IMR-90 (cell line): ENCODE measurements around the gene PRUNE2. TPM values are rescaled to one million over a fixed set of nuclear protein-coding genes. Genes with fewer than 3 reads are reported as not detected.

ENCODE experiments used
- ATAC-seq: fragments of 200-7000 bp; cut with Tn5 transposase; 2 replicates; pipeline ENCODE4 v1.9.1; 2020; ENCODE audit warnings: low read depth, mild to moderate bottlenecking, moderate library complexity
- BruUV-seq: library from RNA; stranded (reverse); fragments of 400-500 nt; replicated peaks from 2 replicates; lab custom pipeline; 2021; lab: Mats Ljungman, UMichigan
- CTCF ChIA-PET: fragments of 300-600 bp; formaldehyde crosslinking; extraction: SDS; loops from one replicate; lab custom pipeline; 2021; ENCODE audit warnings: antibody characterized with exemption; lab: Yijun Ruan, JAX
- POLR2A ChIA-PET: fragments of 300-600 bp; sonication (Branson Sonifier 250); formaldehyde crosslinking; loops from one replicate; lab custom pipeline; 2022; ENCODE audit warnings: antibody characterized with exemption; ENCODE audit not compliant: unreplicated experiment; lab: Charles Lee
- DNase-seq: peaks from one replicate; pipeline ENCODE4 v3.0.0; 2013
- H2AFZ ChIP-seq: replicated peaks from 2 replicates; pipeline ENCODE3; 2013; ENCODE audit warnings: low read length, mild to moderate bottlenecking; ENCODE audit not compliant: poor library complexity
- H2AK5ac ChIP-seq: 2 replicates; pipeline ENCODE4 v1.6.1; 2013; ENCODE audit warnings: low read depth, low read length, inconsistent platforms
- H2AK9ac ChIP-seq: replicated peaks from 2 replicates; pipeline ENCODE3; 2013; ENCODE audit warnings: mild to moderate bottlenecking, low read depth, low read length, moderate library complexity; ENCODE audit not compliant: poor library complexity
- H2BK120ac ChIP-seq: 2 replicates; pipeline ENCODE4 v1.6.1; 2013; ENCODE audit warnings: low read depth, low read length, inconsistent platforms
- H2BK15ac ChIP-seq: 3 replicates; pipeline ENCODE4 v1.6.1; 2013; ENCODE audit warnings: low read depth, low read length, inconsistent platforms
- H2BK20ac ChIP-seq: 2 replicates; pipeline ENCODE4 v1.6.1; 2013; ENCODE audit warnings: low read depth, mild to moderate bottlenecking, inconsistent platforms, low read length, moderate library complexity
- H2BK5ac ChIP-seq: 2 replicates; pipeline ENCODE4 v1.6.1; 2013; ENCODE audit warnings: mild to moderate bottlenecking, low read depth, low read length, inconsistent platforms; ENCODE audit not compliant: poor library complexity, severe bottlenecking
- H3K14ac ChIP-seq: replicated peaks from 2 replicates; pipeline ENCODE4 v1.6.1; 2013; ENCODE audit warnings: low read depth, low read length, inconsistent platforms
- H3K18ac ChIP-seq: 2 replicates; pipeline ENCODE4 v1.6.1; 2013; ENCODE audit warnings: low read depth, low read length, control low read depth
- H3K23ac ChIP-seq: 2 replicates; pipeline ENCODE4 v1.6.1; 2013; ENCODE audit warnings: low read depth, low read length, inconsistent platforms
- H3K27ac ChIP-seq: 2 replicates; pipeline ENCODE4 v1.5.1; 2013; ENCODE audit warnings: mild to moderate bottlenecking, control low read depth, low read length; ENCODE audit not compliant: insufficient read depth
- H3K27me3 ChIP-seq: 2 replicates; pipeline ENCODE4 v1.6.1; 2013; ENCODE audit warnings: low read length; ENCODE audit not compliant: control insufficient read depth, insufficient read depth
- H3K36me3 ChIP-seq: 2 replicates; pipeline ENCODE4 v1.6.1; 2013; ENCODE audit warnings: low read length, mixed read lengths; ENCODE audit not compliant: control insufficient read depth, insufficient read depth
- H3K4ac ChIP-seq: 2 replicates; pipeline ENCODE4 v1.6.1; 2013; ENCODE audit warnings: low read depth, low read length, inconsistent platforms
- H3K4me1 ChIP-seq: 2 replicates; pipeline ENCODE4 v1.6.1; 2013; ENCODE audit warnings: low read length, mixed read lengths; ENCODE audit not compliant: control insufficient read depth, insufficient read depth
- H3K4me2 ChIP-seq: 2 replicates; pipeline ENCODE4 v1.6.1; 2013; ENCODE audit warnings: low read depth, mild to moderate bottlenecking, control low read depth, low read length, moderate library complexity
- H3K4me3 ChIP-seq: 2 replicates; pipeline ENCODE4 v1.5.1; 2013; ENCODE audit warnings: low read depth, mild to moderate bottlenecking, control low read depth, low read length, moderate library complexity; ENCODE audit not compliant: insufficient read depth
- H3K56ac ChIP-seq: 2 replicates; pipeline ENCODE4 v1.6.1; 2013; ENCODE audit warnings: low read length, inconsistent platforms; ENCODE audit not compliant: insufficient read depth; ENCODE audit errors: extremely low read depth
- H3K79me1 ChIP-seq, 2 experiments: 2 replicates each; pipeline ENCODE4 v1.6.1; 2013; ENCODE audit warnings: low read length in 2 of 2, inconsistent platforms in 1 of 2, low read depth in 1 of 2
- H3K9ac ChIP-seq: 2 replicates; pipeline ENCODE4 v1.6.1; 2013; ENCODE audit warnings: low read depth, low read length, control low read depth
- H3K9me1 ChIP-seq: 2 replicates; pipeline ENCODE4 v1.6.1; 2013; ENCODE audit warnings: low read length, inconsistent platforms; ENCODE audit not compliant: insufficient read depth
- H3K9me3 ChIP-seq: 2 replicates; pipeline ENCODE4 v1.6.1; 2013; ENCODE audit warnings: low read length; ENCODE audit not compliant: control insufficient read depth, insufficient read depth
- H4K20me1 ChIP-seq: 2 replicates; pipeline ENCODE4 v1.6.1; 2013; ENCODE audit warnings: low read length, inconsistent platforms; ENCODE audit not compliant: insufficient read depth
- H4K5ac ChIP-seq: 2 replicates; pipeline ENCODE4 v1.6.1; 2013; ENCODE audit warnings: mild to moderate bottlenecking, low read depth, low read length, control low read depth
- H4K8ac ChIP-seq, 2 experiments: 2 replicates each; pipeline ENCODE4 v1.6.1; 2013; ENCODE audit warnings: low read depth in 2 of 2, low read length in 2 of 2, control low read depth in 1 of 2, inconsistent platforms in 1 of 2
- H4K91ac ChIP-seq: 2 replicates; pipeline ENCODE4 v1.6.1; 2013; ENCODE audit warnings: low read depth, low read length, inconsistent platforms; ENCODE audit not compliant: insufficient read depth
- BHLHE40 ChIP-seq: fragments of 150-350 bp; IDR thresholded peaks from 2 replicates; pipeline ENCODE4 v1.6.1; 2016; ENCODE audit warnings: mild to moderate bottlenecking, low read depth, low read length
- CHD1 ChIP-seq: IDR thresholded peaks from 2 replicates; pipeline ENCODE4 v1.6.1; 2012; ENCODE audit warnings: low read depth, low read length, improper control_type of control experiment
- MAFK ChIP-seq: IDR thresholded peaks from 2 replicates; pipeline ENCODE4 v1.6.1; 2012; ENCODE audit warnings: low read depth, low read length, improper control_type of control experiment
- MAZ ChIP-seq: IDR thresholded peaks from 2 replicates; pipeline ENCODE4 v1.6.1; 2012; ENCODE audit warnings: low read depth, mild to moderate bottlenecking, low read length, improper control_type of control experiment, moderate library complexity, borderline replicate concordance
- MXI1 ChIP-seq: IDR thresholded peaks from 2 replicates; pipeline ENCODE4 v1.6.1; 2012; ENCODE audit warnings: low read depth, mild to moderate bottlenecking, low read length, moderate library complexity, borderline replicate concordance
- POLR2A ChIP-seq: IDR thresholded peaks from 2 replicates; pipeline ENCODE4 v1.6.1; 2012; ENCODE audit warnings: mild to moderate bottlenecking, low read depth, low read length
- RCOR1 ChIP-seq: IDR thresholded peaks from 2 replicates; pipeline ENCODE4 v1.6.1; 2012; ENCODE audit warnings: mild to moderate bottlenecking, low read length, improper control_type of control experiment; ENCODE audit not compliant: insufficient replicate concordance
- SMC3 ChIP-seq: fragments of 150-350 bp; IDR thresholded peaks from 2 replicates; pipeline ENCODE4 v1.6.1; 2016; ENCODE audit warnings: low read depth, mild to moderate bottlenecking, antibody characterized with exemption, low read length, moderate library complexity
- WGBS, 2 experiments: methylation state at CpG; one replicate each; pipeline versions ENCODE4 v1.1.5 to v1.1.7; 2013; ENCODE audit warnings: missing lambda C conversion rate in 2 of 2; ENCODE audit not compliant: insufficient read length in 1 of 2; ENCODE audit errors: extremely low coverage in 2 of 2; 5-methylcytosine and 5-hydroxymethylcytosine counted together
- dilution Hi-C: fragments of 300-500 bp; cut with HindIII; formaldehyde crosslinking; loops from one replicate; pipeline ENCODE4 v1.14.3; 2018; ENCODE audit warnings: low sequenced_read_pairs; ENCODE audit not compliant: unreplicated experiment
- in situ Hi-C: fragments of 300-500 bp; cut with MboI; formaldehyde crosslinking; loops from 3 replicates; pipeline ENCODE4 v1.14.3; 2019; ENCODE audit warnings: low sequenced_read_pairs, inconsistent platforms, mixed read lengths
- intact Hi-C: fragments of 100-400 bp; cut with micrococcal nuclease; formaldehyde crosslinking; loops from 2 replicates; pipeline ENCODE4 v1.10.0; 2022
- polyA plus RNA-seq, 3 experiments: library from polyadenylated mRNA; depleted of rRNA; stranded (reverse); fragments of >200 nt; gene quantifications; 2 replicates each; pipeline ENCODE4 v1.2.3, GENCODE V29; 2012; ENCODE audit warnings: low replicate concordance in 1 of 3
- total RNA-seq: library from RNA; depleted of rRNA; stranded (reverse); fragments of >200 nt; gene quantifications from 2 replicates; pipeline ENCODE4 v1.2.3, GENCODE V29; 2012
- TF ChIP-seq, protein P1 (sequence below): fragments of 150-350 bp; IDR thresholded peaks from 2 replicates; pipeline ENCODE4 v1.6.1; 2017; ENCODE audit warnings: mild to moderate bottlenecking, antibody characterized with exemption, low read length, low read depth
- TF ChIP-seq, protein P2 (sequence below): fragments of 150-350 bp; IDR thresholded peaks from 2 replicates; pipeline ENCODE4 v1.6.1; 2016; ENCODE audit warnings: low read depth, mild to moderate bottlenecking, low read length, moderate library complexity, borderline replicate concordance

PRUNE2 gene
- total and polyA plus RNA-seq, 2 of the 4 experiments (the other 2 are of a cell fraction), result 0.70 to 1.6 TPM

DNA sequence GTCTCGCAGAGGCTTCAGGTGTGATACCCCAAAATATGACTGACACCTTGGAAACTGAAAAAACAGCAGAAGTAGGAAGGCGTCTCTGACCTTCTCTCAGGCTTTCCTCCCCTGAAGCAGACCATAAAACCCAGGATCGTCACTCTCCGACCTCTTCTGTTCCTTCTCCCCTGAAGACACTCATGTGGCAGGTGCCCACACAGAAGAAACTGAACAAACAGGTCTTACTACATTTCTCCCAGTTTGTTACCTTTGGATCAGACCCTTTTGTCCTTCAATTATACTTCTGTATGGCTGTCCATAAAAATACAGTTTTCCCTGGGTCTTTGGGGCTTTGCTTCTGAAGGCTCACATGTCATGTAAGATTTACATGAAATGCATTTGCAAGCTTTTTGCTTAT is 10.3 kb upstream of the PRUNE2 start:
- Histone ChIP-seq H3K9me1 (no peaks in the 10 kb centered on the region), H2BK120ac (no peak overlapping the region), H3K14ac (no peak overlapping the region), H3K56ac (no peak overlapping the region), H3K27ac (no peak overlapping the region), H3K9me3 (no peaks in the 10 kb centered on the region), H3K4me2 (no peak overlapping the region), H2AK5ac (no peak overlapping the region), H3K23ac (no peak overlapping the region), H4K20me1 (no peaks in the 10 kb centered on the region), H3K4me3 (no peak overlapping the region), H3K4me1 (no peaks in the 10 kb centered on the region), H4K91ac (no peak overlapping the region), H3K79me1 (no peaks in the 10 kb centered on the region), H3K18ac (no peak overlapping the region), H2BK20ac (no peak overlapping the region), H2AK9ac (no peak overlapping the region), H2BK15ac (no peak overlapping the region), H3K27me3 (peaks cover 20% of the 10 kb centered on the region), H4K8ac (no peak overlapping the region), H3K9ac (no peak overlapping the region), H2BK5ac (no peak overlapping the region), H3K36me3 (no peaks in the 10 kb centered on the region), H3K4ac (no peak overlapping the region), H4K5ac (no peak overlapping the region), H2AFZ (no peak overlapping the region)
- 31% methylated on average over 3 of the region's 4 CpGs; no CpG with 5 or more reads in 1 of the 2 experiments for WGBS, 2 experiments
- dilution Hi-C loops (no loop called here), intact Hi-C loops (no loop called here), in situ Hi-C loops (no loop called here)
- no peak for TF ChIP-seq BHLHE40
- no peak for TF ChIP-seq RCOR1
- no peak for TF ChIP-seq MAFK
- TF ChIP-seq MXI1, result no peak
- no peak for TF ChIP-seq POLR2A
- TF ChIP-seq CHD1, result no peak
- TF ChIP-seq, protein P1, sequence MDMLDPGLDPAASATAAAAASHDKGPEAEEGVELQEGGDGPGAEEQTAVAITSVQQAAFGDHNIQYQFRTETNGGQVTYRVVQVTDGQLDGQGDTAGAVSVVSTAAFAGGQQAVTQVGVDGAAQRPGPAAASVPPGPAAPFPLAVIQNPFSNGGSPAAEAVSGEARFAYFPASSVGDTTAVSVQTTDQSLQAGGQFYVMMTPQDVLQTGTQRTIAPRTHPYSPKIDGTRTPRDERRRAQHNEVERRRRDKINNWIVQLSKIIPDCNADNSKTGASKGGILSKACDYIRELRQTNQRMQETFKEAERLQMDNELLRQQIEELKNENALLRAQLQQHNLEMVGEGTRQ, result no peak
- TF ChIP-seq, protein P2, sequence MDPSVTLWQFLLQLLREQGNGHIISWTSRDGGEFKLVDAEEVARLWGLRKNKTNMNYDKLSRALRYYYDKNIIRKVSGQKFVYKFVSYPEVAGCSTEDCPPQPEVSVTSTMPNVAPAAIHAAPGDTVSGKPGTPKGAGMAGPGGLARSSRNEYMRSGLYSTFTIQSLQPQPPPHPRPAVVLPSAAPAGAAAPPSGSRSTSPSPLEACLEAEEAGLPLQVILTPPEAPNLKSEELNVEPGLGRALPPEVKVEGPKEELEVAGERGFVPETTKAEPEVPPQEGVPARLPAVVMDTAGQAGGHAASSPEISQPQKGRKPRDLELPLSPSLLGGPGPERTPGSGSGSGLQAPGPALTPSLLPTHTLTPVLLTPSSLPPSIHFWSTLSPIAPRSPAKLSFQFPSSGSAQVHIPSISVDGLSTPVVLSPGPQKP, result no peak
- no peak for TF ChIP-seq SMC3
- no peak for TF ChIP-seq MAZ
- no TSS peak for BruUV-seq
- ChIA-PET POLR2A (no interaction called here), CTCF (no interaction called here)
- DNase-seq, result no peak
- ATAC-seq, result no peak
